Hepatocyte (in vitro differentiated cells): ENCODE results near the gene ATXN10. TPM values are rescaled to one million over a fixed set of nuclear protein-coding genes. Genes with fewer than 3 reads are reported as not detected.

Source experiments
- DNase-seq: peaks from one replicate; pipeline ENCODE4 v3.0.0-alpha.2; 2016; ENCODE audit warnings: low spot score
- H2AFZ ChIP-seq: fragments of 200-600 bp; sonication (generic); 2 replicates; pipeline ENCODE4 v1.6.0; 2016; ENCODE audit warnings: antibody characterized with exemption, mild to moderate bottlenecking
- H3K27ac ChIP-seq: fragments of 200-600 bp; sonication (generic); 2 replicates; pipeline ENCODE4 v1.5.1; 2016; ENCODE audit warnings: mild to moderate bottlenecking
- H3K27me3 ChIP-seq: fragments of 200-600 bp; sonication (generic); 2 replicates; pipeline ENCODE4 v1.6.1; 2016
- H3K36me3 ChIP-seq: fragments of 200-600 bp; sonication (generic); replicated peaks from 2 replicates; pipeline ENCODE4 v1.5.1; 2016; ENCODE audit warnings: low read depth; ENCODE audit not compliant: insufficient read depth
- H3K4me1 ChIP-seq: fragments of 200-600 bp; sonication (generic); 2 replicates; pipeline ENCODE4 v1.5.1; 2016; ENCODE audit warnings: mild to moderate bottlenecking, moderate library complexity; ENCODE audit not compliant: insufficient read depth
- H3K4me2 ChIP-seq: fragments of 200-600 bp; sonication (generic); 2 replicates; pipeline ENCODE4 v1.6.0; 2016
- H3K4me3 ChIP-seq: fragments of 200-600 bp; sonication (generic); 2 replicates; pipeline ENCODE4 v1.5.1; 2016; ENCODE audit warnings: mild to moderate bottlenecking
- H3K79me2 ChIP-seq: fragments of 200-600 bp; sonication (generic); 2 replicates; pipeline ENCODE4 v1.6.0; 2017; ENCODE audit warnings: mild to moderate bottlenecking
- H3K9me2 ChIP-seq: fragments of 200-600 bp; sonication (generic); replicated peaks from 2 replicates; pipeline ENCODE4 v1.6.0; 2017; ENCODE audit warnings: mild to moderate bottlenecking; ENCODE audit not compliant: insufficient read depth
- H3K9me3 ChIP-seq: fragments of 200-600 bp; sonication (generic); 2 replicates; pipeline ENCODE4 v1.5.1; 2016; ENCODE audit warnings: low read depth, mild to moderate bottlenecking
- H4K20me1 ChIP-seq: fragments of 200-600 bp; sonication (generic); 2 replicates; pipeline ENCODE4 v1.6.0; 2016; ENCODE audit warnings: mild to moderate bottlenecking; ENCODE audit not compliant: insufficient read depth, poor library complexity, severe bottlenecking
- CTCF ChIP-seq: fragments of 200-600 bp; sonication (generic); IDR thresholded peaks from 2 replicates; pipeline ENCODE4 v1.5.1; 2016; ENCODE audit warnings: antibody characterized with exemption, mild to moderate bottlenecking; ENCODE audit not compliant: poor library complexity
- EZH2 ChIP-seq: fragments of 200-600 bp; sonication (generic); IDR thresholded peaks from 2 replicates; pipeline ENCODE4 v1.6.1; 2016; ENCODE audit warnings: antibody characterized with exemption, mild to moderate bottlenecking, borderline replicate concordance
- EZH2phosphoT487 ChIP-seq: fragments of 200-600 bp; sonication (generic); IDR thresholded peaks from one replicate; pipeline ENCODE4 v1.6.1; 2018; ENCODE audit warnings: antibody characterized with exemption, mild to moderate bottlenecking, low read depth, moderate library complexity; ENCODE audit not compliant: unreplicated experiment, severe bottlenecking
- WGBS: methylation state at CpG from one replicate; pipeline ENCODE4 v1.1.6; 2016; ENCODE audit warnings: low lambda C conversion rate; ENCODE audit errors: missing lambda C conversion rate; 5-methylcytosine and 5-hydroxymethylcytosine counted together
- polyA plus RNA-seq: library from polyadenylated mRNA; unstranded; fragments of >200 nt; fragmentation: Nextera tagmentation; extraction: Ambion mirVana; gene quantifications from 2 replicates; pipeline ENCODE4 v1.2.1, GENCODE V29; 2016
- total RNA-seq: library from RNA; depleted of rRNA; stranded (reverse); fragments of >200 nt; gene quantifications from 2 replicates; pipeline ENCODE4 v1.2.3, GENCODE V29; 2014

ATXN10 gene
- total and polyA plus RNA-seq, 2 experiments from 2014 or later = 141 to 186 TPM

DNA sequence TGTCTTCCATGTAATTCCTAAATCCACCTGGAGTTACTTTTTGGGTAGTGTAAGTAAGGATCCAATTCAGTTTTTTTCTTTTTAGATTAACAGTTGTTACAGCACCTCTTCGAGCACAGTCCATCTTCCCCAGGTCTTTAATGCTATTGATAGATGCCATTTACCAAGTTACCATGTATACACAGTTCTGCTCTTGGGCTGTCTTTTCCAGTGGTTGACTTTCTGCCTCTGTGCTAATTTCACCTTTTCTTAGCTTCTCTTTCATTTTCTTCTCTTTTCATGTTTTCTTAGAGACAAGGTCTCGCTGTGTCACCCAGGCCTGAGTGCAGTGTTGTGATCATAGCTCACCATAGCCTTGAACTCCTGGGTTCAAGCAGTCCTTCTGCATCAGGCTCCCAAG, 12.0 kb downstream of the ATXN10 start:
- Histone ChIP-seq H3K4me2 (no peak overlapping the region), H3K27ac (no peak overlapping the region), H3K27me3 (no peaks in the 10 kb centered on the region), H3K9me2 (no peaks in the 10 kb centered on the region), H3K36me3 (no peaks in the 10 kb centered on the region), H3K4me3 (no peak overlapping the region), H4K20me1 (peaks cover 86% of the 10 kb centered on the region), H3K4me1 (peaks cover 23% of the 10 kb centered on the region), H3K79me2 (peaks cover 96% of the 10 kb centered on the region), H2AFZ (no peak overlapping the region), H3K9me3 (no peaks in the 10 kb centered on the region)
- WGBS = 97% methylated on average over 2 of the region's 2 CpGs
- TF ChIP-seq EZH2 = no peak
- no peak for TF ChIP-seq CTCF
- no peak for TF ChIP-seq EZH2phosphoT487
- DNase-seq = no peak

DNA sequence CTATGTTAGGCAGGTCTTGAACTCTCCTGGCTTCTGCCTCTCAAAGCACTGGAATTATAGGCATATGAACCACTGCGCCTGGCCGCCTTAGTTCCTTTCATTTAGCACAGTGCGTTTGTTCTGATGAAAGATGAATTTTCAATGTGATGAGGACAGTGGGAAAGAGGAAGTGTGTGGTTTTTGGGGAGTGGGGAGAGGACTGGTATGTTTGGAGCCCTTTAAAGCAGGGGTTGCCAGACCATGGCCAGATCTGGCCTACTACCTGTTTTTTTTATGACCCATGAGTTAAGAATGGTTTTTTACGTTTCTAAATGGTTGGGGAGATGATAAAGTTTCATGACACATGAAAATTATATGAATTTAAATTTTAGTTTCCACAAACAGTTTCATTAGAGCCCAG, 12.5 kb downstream of the ATXN10 start:
- Histone ChIP-seq H3K36me3 (no peaks in the 10 kb centered on the region), H3K4me3 (no peak overlapping the region), H3K4me2 (no peak overlapping the region), H3K9me2 (no peaks in the 10 kb centered on the region), H2AFZ (no peak overlapping the region), H3K27me3 (no peaks in the 10 kb centered on the region), H3K9me3 (no peaks in the 10 kb centered on the region), H3K4me1 (peaks cover 28% of the 10 kb centered on the region), H3K27ac (peak overlapping the region; percentile 3), H3K79me2 (peaks cover 93% of the 10 kb centered on the region), H4K20me1 (peaks cover 86% of the 10 kb centered on the region)
- TF ChIP-seq EZH2 (no peak), CTCF (no peak), EZH2phosphoT487 (no peak)
- WGBS = 86% methylated on average over 4 of the region's 4 CpGs
- no peak for DNase-seq

- Histone ChIP-seq H3K9me2 (no peaks in the 10 kb centered on the region), H3K4me2 (no peak overlapping the region), H3K9me3 (no peaks in the 10 kb centered on the region), H4K20me1 (peaks cover 86% of the 10 kb centered on the region), H3K4me3 (no peak overlapping the region), H3K27ac (peak overlapping the region; percentile 9), H2AFZ (no peak overlapping the region), H3K27me3 (no peaks in the 10 kb centered on the region), H3K36me3 (no peaks in the 10 kb centered on the region), H3K4me1 (peaks cover 34% of the 10 kb centered on the region), H3K79me2 (peaks cover 93% of the 10 kb centered on the region)
- TF ChIP-seq CTCF (no peak), EZH2 (no peak), EZH2phosphoT487 (no peak)
- no peak for DNase-seq
- WGBS = 89% methylated on average over 5 of the region's 5 CpGs
Measured at GRCh38 chr22:45684752-45685574, 13.3 kb downstream of the ATXN10 start.
